KMS-11 (cell line): ENCODE data around the gene EXOC6B.

Experiments
- H2AFZ ChIP-seq: fragments of 200-600 bp; sonication (generic); 2 replicates; pipeline ENCODE4 v1.6.1; 2016; ENCODE audit warnings: antibody characterized with exemption, mixed run types, low read depth
- H3K27ac ChIP-seq: fragments of 200-600 bp; sonication (generic); 2 replicates; pipeline ENCODE4 v1.6.1; 2016; ENCODE audit warnings: mild to moderate bottlenecking, mixed run types
- H3K27me3 ChIP-seq: fragments of 200-600 bp; sonication (generic); 2 replicates; pipeline ENCODE4 v1.6.1; 2017; ENCODE audit warnings: mild to moderate bottlenecking, low read depth, mixed run types, moderate library complexity; ENCODE audit not compliant: insufficient read depth
- H3K36me3 ChIP-seq: fragments of 200-600 bp; sonication (generic); 2 replicates; pipeline ENCODE4 v1.6.1; 2017; ENCODE audit warnings: mild to moderate bottlenecking, mixed run types; ENCODE audit not compliant: insufficient read depth
- H3K4me1 ChIP-seq: fragments of 200-600 bp; sonication (generic); 2 replicates; pipeline ENCODE4 v1.6.1; 2016; ENCODE audit warnings: mild to moderate bottlenecking, low read depth, mixed run types; ENCODE audit not compliant: poor library complexity, severe bottlenecking
- H3K4me2 ChIP-seq: fragments of 200-600 bp; sonication (generic); 2 replicates; pipeline ENCODE4 v1.7.0; 2016; ENCODE audit warnings: mild to moderate bottlenecking, mixed run types
- H3K4me3 ChIP-seq: fragments of 200-600 bp; sonication (generic); IDR thresholded peaks from 2 replicates; pipeline ENCODE4 v1.6.1; 2017; ENCODE audit warnings: low read depth, low read length, mixed read lengths; ENCODE audit not compliant: insufficient read depth
- H3K79me2 ChIP-seq: fragments of 200-600 bp; sonication (generic); 2 replicates; pipeline ENCODE4 v1.6.1; 2016; ENCODE audit warnings: low read depth, mixed run types; ENCODE audit not compliant: insufficient read depth
- H3K9ac ChIP-seq: fragments of 200-600 bp; sonication (generic); 2 replicates; pipeline ENCODE4 v1.6.1; 2016; ENCODE audit warnings: mild to moderate bottlenecking, mixed run types
- H4K20me1 ChIP-seq: fragments of 200-600 bp; sonication (generic); 2 replicates; pipeline ENCODE4 v1.6.1; 2016; ENCODE audit warnings: mild to moderate bottlenecking, mixed run types; ENCODE audit not compliant: insufficient read depth
- TF ChIP-seq, protein P1 (sequence below): fragments of 200-600 bp; sonication (generic); conservative IDR thresholded peaks from 2 replicates; pipeline ENCODE4 v1.6.1; 2017; ENCODE audit warnings: low read depth, mild to moderate bottlenecking, antibody characterized with exemption, low read length, moderate library complexity, mixed read lengths

The EXOC6B gene

DNA sequence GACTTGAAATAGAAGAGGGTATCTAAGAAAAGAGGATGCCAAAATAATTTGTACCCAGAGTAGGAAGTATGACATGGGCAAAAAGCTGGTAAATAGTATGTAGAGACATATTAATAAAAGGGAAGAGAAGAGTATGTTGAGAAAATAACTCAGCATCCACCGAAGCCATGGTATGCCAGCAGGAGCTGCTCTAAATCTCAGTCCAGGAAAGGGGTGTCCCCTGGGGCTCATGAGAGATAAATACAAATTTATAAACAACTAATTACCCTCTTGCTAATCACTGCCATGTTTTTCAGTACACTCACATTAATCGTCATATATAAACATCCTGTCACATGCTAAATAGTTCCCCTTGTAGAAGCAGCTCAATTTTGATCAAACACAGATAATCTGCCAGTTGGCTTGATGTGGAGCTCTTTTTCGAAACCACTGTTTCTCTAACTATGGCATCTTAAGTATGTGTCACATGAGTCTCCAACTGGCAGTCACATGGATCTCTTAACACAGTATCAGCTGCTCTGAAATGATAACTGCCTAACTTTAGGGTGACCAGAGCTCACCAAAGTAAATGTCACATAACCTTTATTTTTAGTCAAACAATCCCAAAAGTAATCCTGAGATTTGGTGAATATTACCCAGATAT, 31.9 kb downstream of the EXOC6B start:
- Histone ChIP-seq H3K27me3 (no peaks in the 10 kb centered on the region), H4K20me1 (no peaks in the 10 kb centered on the region), H3K9ac (no peak overlapping the region), H3K4me1 (no peaks in the 10 kb centered on the region), H3K4me2 (no peak overlapping the region), H3K36me3 (no peaks in the 10 kb centered on the region), H2AFZ (no peak overlapping the region), H3K79me2 (no peaks in the 10 kb centered on the region), H3K4me3 (no peak overlapping the region), H3K27ac (no peak overlapping the region)
- TF ChIP-seq, protein P1, sequence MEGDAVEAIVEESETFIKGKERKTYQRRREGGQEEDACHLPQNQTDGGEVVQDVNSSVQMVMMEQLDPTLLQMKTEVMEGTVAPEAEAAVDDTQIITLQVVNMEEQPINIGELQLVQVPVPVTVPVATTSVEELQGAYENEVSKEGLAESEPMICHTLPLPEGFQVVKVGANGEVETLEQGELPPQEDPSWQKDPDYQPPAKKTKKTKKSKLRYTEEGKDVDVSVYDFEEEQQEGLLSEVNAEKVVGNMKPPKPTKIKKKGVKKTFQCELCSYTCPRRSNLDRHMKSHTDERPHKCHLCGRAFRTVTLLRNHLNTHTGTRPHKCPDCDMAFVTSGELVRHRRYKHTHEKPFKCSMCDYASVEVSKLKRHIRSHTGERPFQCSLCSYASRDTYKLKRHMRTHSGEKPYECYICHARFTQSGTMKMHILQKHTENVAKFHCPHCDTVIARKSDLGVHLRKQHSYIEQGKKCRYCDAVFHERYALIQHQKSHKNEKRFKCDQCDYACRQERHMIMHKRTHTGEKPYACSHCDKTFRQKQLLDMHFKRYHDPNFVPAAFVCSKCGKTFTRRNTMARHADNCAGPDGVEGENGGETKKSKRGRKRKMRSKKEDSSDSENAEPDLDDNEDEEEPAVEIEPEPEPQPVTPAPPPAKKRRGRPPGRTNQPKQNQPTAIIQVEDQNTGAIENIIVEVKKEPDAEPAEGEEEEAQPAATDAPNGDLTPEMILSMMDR, result no peak

DNA sequence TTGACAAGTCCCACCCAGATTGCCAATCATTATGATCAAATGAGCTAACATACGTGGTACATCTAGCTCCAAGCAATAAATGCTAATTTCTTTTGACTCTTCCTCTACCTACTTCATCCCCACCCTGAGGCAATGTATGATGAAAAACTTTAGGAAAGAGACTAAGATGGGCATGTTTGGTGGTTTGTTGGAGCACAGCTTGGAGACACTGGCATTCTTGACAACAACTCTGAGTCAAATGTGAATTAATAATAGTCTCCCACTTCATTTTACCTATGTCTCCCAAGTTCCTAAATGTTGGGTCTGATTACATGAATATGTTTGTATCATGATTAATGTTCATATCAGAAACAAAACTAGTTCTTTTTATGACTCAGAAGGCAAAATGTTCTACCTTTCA, 36.6 kb downstream of the EXOC6B start:
- TF ChIP-seq, protein P1, result no peak
- Histone ChIP-seq H3K4me2 (no peak overlapping the region), H3K27ac (no peak overlapping the region)

DNA sequence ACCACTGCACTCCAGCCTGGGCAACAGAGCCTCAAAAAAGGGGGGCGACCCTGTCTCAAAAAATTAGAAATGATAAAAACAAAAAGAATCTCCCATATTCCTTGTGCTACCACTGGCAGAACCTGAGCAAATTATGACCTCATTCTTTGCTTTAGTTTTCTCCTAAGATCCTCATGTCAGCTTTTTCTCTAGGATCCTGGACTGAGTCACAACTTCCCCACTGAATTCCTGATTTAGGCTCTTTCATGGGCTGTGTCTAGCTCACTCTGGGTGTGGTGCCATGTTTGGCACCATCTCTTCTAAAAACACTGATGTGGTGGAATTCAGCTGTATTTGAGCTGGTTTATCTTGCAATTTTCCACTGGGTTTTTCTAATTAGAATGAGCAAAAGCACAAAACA, 37.1 kb downstream of the EXOC6B start:
- H3K27ac ChIP-seq, result no peak overlapping the region
- H3K36me3 ChIP-seq, result no peaks in the 10 kb centered on the region
- H3K4me2 ChIP-seq, result no peak overlapping the region
- no peaks in the 10 kb centered on the region for H3K27me3 ChIP-seq
- no peak overlapping the region for H3K9ac ChIP-seq
- no peak overlapping the region for H3K4me3 ChIP-seq
- H3K79me2 ChIP-seq, result no peaks in the 10 kb centered on the region
- H2AFZ ChIP-seq, result no peak overlapping the region
- no peaks in the 10 kb centered on the region for H4K20me1 ChIP-seq
- TF ChIP-seq, protein P1, result no peak
- no peaks in the 10 kb centered on the region for H3K4me1 ChIP-seq

More for the DNA sequence above, 36.6 kb downstream of the EXOC6B start:
- Histone ChIP-seq H4K20me1 (no peaks in the 10 kb centered on the region), H3K79me2 (no peaks in the 10 kb centered on the region), H3K9ac (no peak overlapping the region), H2AFZ (no peak overlapping the region), H3K36me3 (no peaks in the 10 kb centered on the region), H3K4me1 (no peaks in the 10 kb centered on the region), H3K27me3 (no peaks in the 10 kb centered on the region), H3K4me3 (no peak overlapping the region)

DNA sequence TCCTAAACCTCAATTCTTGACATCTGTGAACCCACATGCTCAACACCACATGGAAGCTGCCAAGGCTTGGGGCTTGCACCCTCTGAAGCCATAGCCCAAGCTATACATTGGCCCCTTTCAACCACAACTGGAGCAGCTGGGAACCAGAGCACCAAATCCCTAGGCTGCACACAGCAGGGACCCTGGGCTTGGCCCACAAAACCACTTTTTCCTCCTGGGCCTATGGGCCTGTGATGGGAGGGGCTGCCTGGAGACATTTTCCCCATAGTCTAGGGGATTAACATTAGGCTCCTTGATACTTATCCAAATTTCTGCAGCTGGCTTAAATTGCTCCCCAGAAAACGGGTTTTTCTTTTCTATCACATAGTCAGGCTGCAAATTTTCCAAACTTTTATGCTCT, 40.3 kb downstream of the EXOC6B start:
- Histone ChIP-seq H4K20me1 (no peaks in the 10 kb centered on the region), H3K27me3 (no peaks in the 10 kb centered on the region), H3K4me2 (no peak overlapping the region), H3K27ac (no peak overlapping the region), H2AFZ (no peak overlapping the region), H3K9ac (no peak overlapping the region), H3K36me3 (no peaks in the 10 kb centered on the region), H3K79me2 (no peaks in the 10 kb centered on the region), H3K4me1 (no peaks in the 10 kb centered on the region), H3K4me3 (no peak overlapping the region)
- TF ChIP-seq, protein P1, result no peak
